GM10847 (cell line): ENCODE results near the gene GAS1.

ENCODE experiments used
- POLR2A ChIP-seq: IDR thresholded peaks from 2 replicates; pipeline ENCODE4 v1.6.1; 2011; ENCODE audit not compliant: insufficient read length; ENCODE audit errors: extremely low read depth

The GAS1 gene

GRCh38 chr9:86945728-86946200, 1.5 kb downstream of the GAS1 start:
- TF ChIP-seq POLR2A, result no peak

- TF ChIP-seq POLR2A, result no peak
Observed at GRCh38 chr9:86944796-86945727, 2.2 kb downstream of the GAS1 start.

- TF ChIP-seq POLR2A, result no peak
Observed at GRCh38 chr9:86943201-86944113, 3.8 kb downstream of the GAS1 start.

- TF ChIP-seq POLR2A, result no peak
Observed at GRCh38 chr9:86942281-86943200, 4.8 kb downstream of the GAS1 start.

GRCh38 chr9:86941197-86941596, 6.1 kb downstream of the GAS1 start:
- TF ChIP-seq POLR2A, result no peak

GRCh38 chr9:86940774-86941173, 6.5 kb downstream of the GAS1 start:
- TF ChIP-seq POLR2A, result no peak

- TF ChIP-seq POLR2A, result no peak
Observed at GRCh38 chr9:86939891-86940290, 7.4 kb downstream of the GAS1 start.

- TF ChIP-seq POLR2A, result no peak
Observed at GRCh38 chr9:86939321-86939720, 8.0 kb downstream of the GAS1 start.

GRCh38 chr9:86938780-86939179, 8.5 kb downstream of the GAS1 start:
- TF ChIP-seq POLR2A, result no peak

- TF ChIP-seq POLR2A, result no peak
Observed at GRCh38 chr9:86926145-86926544, 21.2 kb downstream of the GAS1 start.

GRCh38 chr9:86925686-86926085, 21.6 kb downstream of the GAS1 start:
- TF ChIP-seq POLR2A, result no peak

GRCh38 chr9:86924206-86924605, 23.1 kb downstream of the GAS1 start:
- no peak for TF ChIP-seq POLR2A

- TF ChIP-seq POLR2A, result no peak
Observed at GRCh38 chr9:86921151-86921923, 26.0 kb downstream of the GAS1 start.

- no peak for TF ChIP-seq POLR2A
Observed at GRCh38 chr9:86918556-86918955, 28.8 kb downstream of the GAS1 start.
